Panc1 (cell line): ENCODE measurements around the gene SEMA3D.

ENCODE experiments used
- CTCF ChIP-seq: fragments of 450-650 bp; IDR thresholded peaks from 2 replicates; pipeline ENCODE4 v1.5.1; 2017; ENCODE audit warnings: mild to moderate bottlenecking
- TCF7L2 ChIP-seq: IDR thresholded peaks from 2 replicates; pipeline ENCODE4 v1.6.1; 2011; ENCODE audit warnings: mild to moderate bottlenecking, low read depth, low read length, inconsistent platforms

- TF ChIP-seq TCF7L2: no peak
- TF ChIP-seq CTCF: no peak
These were observed 105.5 kb downstream of the SEMA3D start for GRCh38 chr7:85081392-85081791.
